ENCODE results near the gene UMAD1. TPM values are rescaled to one million over a fixed set of nuclear protein-coding genes. Genes with fewer than 3 reads are reported as not detected.
A peak's percentile ranks its signal among the peaks of the same experiment; 100 is the strongest.

Gene UMAD1
- total and polyA plus RNA-seq, 12 donors = 7.4 to 77.4 (median 24.4) TPM

DNA sequence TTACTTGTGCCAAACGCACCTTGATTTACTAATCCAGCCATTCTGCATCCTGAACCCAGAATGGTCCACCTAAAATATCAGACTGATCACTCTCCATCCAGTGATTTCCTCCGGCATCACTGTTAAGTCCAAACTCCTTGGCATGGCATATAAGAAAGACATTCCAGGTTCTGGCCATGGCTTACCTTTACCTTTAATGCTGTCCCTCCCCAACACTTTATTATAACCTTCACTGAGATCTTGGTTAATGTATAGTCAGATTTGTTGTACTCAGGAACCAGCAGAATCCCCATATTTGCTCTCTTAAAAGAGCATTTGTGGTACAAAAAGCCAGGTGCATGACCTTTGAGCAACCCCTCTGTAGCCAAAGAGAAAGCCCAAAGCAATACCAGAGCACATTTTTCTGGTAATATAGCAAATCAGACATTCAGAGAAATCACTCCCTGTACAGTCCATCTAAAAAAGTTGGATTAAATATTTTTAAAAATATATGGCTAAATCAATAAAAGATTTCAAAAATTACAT is 10.2 kb downstream of the UMAD1 start:
- no peaks in the 10 kb centered on the region for H3K9me3 ChIP-seq (replicated peaks in 1 of 3)
- no peak for DNase-seq
- no peak overlapping the region for H3K4me3 ChIP-seq
- no peaks in the 10 kb centered on the region for H3K27me3 ChIP-seq
- no peak for TF ChIP-seq POLR2A (IDR thresholded peaks at IDR 0.05)
- TF ChIP-seq, protein P1, sequence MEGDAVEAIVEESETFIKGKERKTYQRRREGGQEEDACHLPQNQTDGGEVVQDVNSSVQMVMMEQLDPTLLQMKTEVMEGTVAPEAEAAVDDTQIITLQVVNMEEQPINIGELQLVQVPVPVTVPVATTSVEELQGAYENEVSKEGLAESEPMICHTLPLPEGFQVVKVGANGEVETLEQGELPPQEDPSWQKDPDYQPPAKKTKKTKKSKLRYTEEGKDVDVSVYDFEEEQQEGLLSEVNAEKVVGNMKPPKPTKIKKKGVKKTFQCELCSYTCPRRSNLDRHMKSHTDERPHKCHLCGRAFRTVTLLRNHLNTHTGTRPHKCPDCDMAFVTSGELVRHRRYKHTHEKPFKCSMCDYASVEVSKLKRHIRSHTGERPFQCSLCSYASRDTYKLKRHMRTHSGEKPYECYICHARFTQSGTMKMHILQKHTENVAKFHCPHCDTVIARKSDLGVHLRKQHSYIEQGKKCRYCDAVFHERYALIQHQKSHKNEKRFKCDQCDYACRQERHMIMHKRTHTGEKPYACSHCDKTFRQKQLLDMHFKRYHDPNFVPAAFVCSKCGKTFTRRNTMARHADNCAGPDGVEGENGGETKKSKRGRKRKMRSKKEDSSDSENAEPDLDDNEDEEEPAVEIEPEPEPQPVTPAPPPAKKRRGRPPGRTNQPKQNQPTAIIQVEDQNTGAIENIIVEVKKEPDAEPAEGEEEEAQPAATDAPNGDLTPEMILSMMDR (IDR thresholded peaks at IDR 0.05) = no peak
- H3K27ac ChIP-seq = no peak overlapping the region
- peaks cover 0 to 11% of the 10 kb centered on the region in 2 donors for H3K4me1 ChIP-seq (replicated peaks in 1 of 2)
- H3K36me3 ChIP-seq (replicated peaks in 1 of 2) = no peaks in the 10 kb centered on the region
- WGBS, 4 donors = 72 to 100% (median 96%) methylated on average over 2 of the region's 2 CpGs
- intact Hi-C loops (cut with DNase I) = no loop called here

DNA sequence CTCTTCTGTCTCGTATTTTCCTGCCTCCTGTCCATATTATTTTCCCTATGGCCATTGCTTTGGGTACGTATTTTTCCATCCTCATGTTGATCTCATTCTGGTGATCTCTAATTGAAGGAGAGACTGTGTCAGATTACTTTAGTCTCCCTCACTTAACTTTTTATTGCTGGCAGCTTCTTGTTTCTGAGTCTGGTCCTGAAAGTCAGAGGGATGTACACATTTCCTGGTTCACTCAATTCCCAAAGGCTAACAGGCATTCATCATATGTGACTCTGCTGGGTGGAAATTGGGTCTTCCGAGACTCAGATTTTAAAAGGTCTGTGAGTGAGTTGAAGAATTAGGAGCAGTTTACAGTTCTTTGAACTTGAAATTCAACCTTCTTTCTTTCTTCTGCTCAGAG is 10.9 kb downstream of the UMAD1 start:
- H3K9me3 ChIP-seq (replicated peaks in 1 of 3) = no peaks in the 10 kb centered on the region
- H3K4me1 ChIP-seq (replicated peaks in 1 of 2) = peaks cover 0 to 11% of the 10 kb centered on the region in 2 donors
- DNase-seq = no peak
- intact Hi-C loops (cut with DNase I) = no loop called here
- 72 to 88% (median 78%) methylated on average over 3 of the region's 3 CpGs for WGBS, 4 donors
- H3K36me3 ChIP-seq (replicated peaks in 1 of 2) = no peaks in the 10 kb centered on the region
- H3K27ac ChIP-seq = no peak overlapping the region
- no peak for TF ChIP-seq POLR2A (IDR thresholded peaks at IDR 0.05)
- TF ChIP-seq, protein P1 (IDR thresholded peaks at IDR 0.05) = no peak
- H3K4me3 ChIP-seq = no peak overlapping the region
- no peaks in the 10 kb centered on the region for H3K27me3 ChIP-seq

DNA sequence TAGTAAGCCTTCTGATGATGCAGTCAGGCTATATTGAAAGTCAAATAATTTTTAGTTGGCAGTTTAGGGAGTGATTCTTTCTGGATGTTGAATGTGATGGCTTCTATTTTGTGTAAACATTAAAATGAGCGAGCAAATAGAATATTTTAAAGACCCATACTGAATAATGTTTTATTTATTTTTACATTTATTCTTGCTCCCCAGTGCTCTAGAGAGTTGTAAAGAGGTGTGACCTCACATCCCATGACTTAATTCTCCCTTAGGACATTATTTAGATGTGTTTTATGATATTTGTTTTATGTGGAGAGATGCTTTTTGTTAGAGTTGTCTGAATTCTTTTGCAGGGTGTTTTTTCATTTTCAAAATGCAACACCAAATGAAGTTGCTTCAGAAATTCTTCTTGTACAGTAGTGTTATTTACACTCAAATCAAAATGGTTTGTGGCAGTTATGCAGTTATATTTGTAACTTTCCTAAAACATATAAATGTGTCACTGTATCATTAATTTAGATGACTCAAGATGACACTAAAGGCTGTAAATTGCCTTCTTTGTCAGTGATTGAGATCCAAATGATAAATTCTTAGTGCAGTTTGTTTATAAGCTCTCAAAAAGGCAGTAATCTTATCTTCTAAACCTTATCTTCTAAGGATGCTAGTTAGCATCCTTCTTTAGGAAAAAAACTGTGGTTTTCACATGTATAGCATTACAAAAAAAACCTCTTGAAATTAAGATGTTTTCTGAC is 12.4 kb downstream of the UMAD1 start:
- Histone ChIP-seq H3K9me3 (replicated peaks in 1 of 3) (no peaks in the 10 kb centered on the region), H3K4me1 (replicated peaks in 1 of 2) (peaks cover 0 to 3% of the 10 kb centered on the region in 2 donors), H3K27me3 (no peaks in the 10 kb centered on the region), H3K4me3 (no peak overlapping the region), H3K27ac (no peak overlapping the region), H3K36me3 (replicated peaks in 1 of 2) (no peaks in the 10 kb centered on the region)
- intact Hi-C loops (cut with DNase I) = no loop called here
- DNase-seq = no peak
- TF ChIP-seq, protein P1 (IDR thresholded peaks at IDR 0.05) = no peak
- no peak for TF ChIP-seq POLR2A (IDR thresholded peaks at IDR 0.05)
- 87 to 93% (median 91%) methylated on average over 1 of the region's 1 CpG for WGBS, 4 donors

DNA sequence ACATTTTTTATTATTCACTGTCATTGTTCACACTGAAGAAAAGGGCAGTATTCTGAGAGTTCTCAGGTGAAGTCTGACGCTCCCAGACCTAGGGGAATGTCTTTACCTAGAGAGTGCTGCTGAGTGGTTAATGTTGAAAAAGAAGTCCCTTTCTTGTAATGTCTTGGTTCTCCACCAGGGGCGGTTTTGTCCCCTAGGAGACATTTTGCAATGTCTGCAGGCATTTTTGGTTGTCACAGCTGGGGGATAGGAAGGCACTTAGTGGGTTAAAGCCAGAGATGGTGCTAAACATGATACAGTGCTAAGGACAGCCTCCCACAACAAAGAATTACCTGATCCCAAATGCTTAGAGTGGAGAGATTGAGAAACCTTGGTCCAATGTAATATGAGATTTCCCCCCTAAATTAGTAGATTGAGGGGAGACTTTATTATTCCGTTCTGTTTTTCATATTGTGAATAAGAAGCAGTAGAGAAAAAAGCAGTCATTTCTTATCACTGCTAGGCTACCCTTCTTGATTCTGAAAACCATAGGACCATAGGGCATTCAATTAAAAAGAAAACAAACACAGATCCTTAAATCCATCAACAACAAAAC is 13.1 kb downstream of the UMAD1 start:
- Histone ChIP-seq H3K4me1 (replicated peaks in 1 of 2) (peaks cover 0 to 3% of the 10 kb centered on the region in 2 donors), H3K9me3 (replicated peaks in 1 of 3) (no peaks in the 10 kb centered on the region), H3K27ac (no peak overlapping the region), H3K4me3 (no peak overlapping the region), H3K27me3 (no peaks in the 10 kb centered on the region), H3K36me3 (replicated peaks in 1 of 2) (no peaks in the 10 kb centered on the region)
- TF ChIP-seq, protein P1 (IDR thresholded peaks at IDR 0.05) = peak in 4 of 6 experiments; percentile 18 to 37 (median 34)
- no peak for TF ChIP-seq POLR2A (IDR thresholded peaks at IDR 0.05)
- intact Hi-C loops (cut with DNase I) = no loop called here
- 70 to 89% (median 71%) methylated on average over 3 of the region's 3 CpGs for WGBS, 4 donors
- DNase-seq = peak in 1 of 7 donors; percentile 5
